Large intestine (tissue), 3 donors: ENCODE data around the gene RHO. TPM values are rescaled to one million over a fixed set of nuclear protein-coding genes. Genes with fewer than 3 reads are reported as not detected.
"Not testable (repeated sequence)": the region's sequence is repeated elsewhere in the genome, so short reads cannot be mapped to it uniquely, and the experiment has no call there.

Experiments used
- DNase-seq, 2 donors: peaks; one replicate each; pipeline versions ENCODE4 v3.0.0 to v3.0.0-alpha.2; 2013
- H3K27ac ChIP-seq: one replicate; pipeline ENCODE4 v1.5.1; 2013; ENCODE audit warnings: low read length
- H3K27me3 ChIP-seq: 2 replicates; pipeline ENCODE4 v1.6.1; 2013; ENCODE audit warnings: low read length; ENCODE audit not compliant: control insufficient read depth, insufficient read depth
- H3K36me3 ChIP-seq: 2 replicates; pipeline ENCODE4 v1.6.1; 2013; ENCODE audit warnings: low read length; ENCODE audit not compliant: control insufficient read depth, insufficient read depth
- H3K4me1 ChIP-seq: one replicate; pipeline ENCODE4 v1.6.1; 2013; ENCODE audit warnings: low read length; ENCODE audit not compliant: control insufficient read depth, insufficient read depth
- H3K4me3 ChIP-seq: one replicate; pipeline ENCODE4 v1.5.1; 2013; ENCODE audit warnings: low read length
- H3K9me3 ChIP-seq: one replicate; pipeline ENCODE4 v1.6.1; 2013; ENCODE audit warnings: mild to moderate bottlenecking, low read depth, low read length, moderate library complexity; ENCODE audit not compliant: control insufficient read depth
- WGBS: methylation state at CpG from one replicate; pipeline ENCODE4 v1.1.5; 2013; ENCODE audit warnings: low lambda C conversion rate; ENCODE audit not compliant: insufficient coverage; 5-methylcytosine and 5-hydroxymethylcytosine counted together
- polyA plus RNA-seq: library from polyadenylated mRNA; unstranded; fragments of 120-200 nt; gene quantifications from one replicate; pipeline ENCODE4 v1.2.1, GENCODE V29; 2013

The RHO gene
- polyA plus RNA-seq, 1 donor = not detected

GRCh38 chr3:129543156-129543790 is 14.8 kb downstream of the RHO start, which contains the start of gene H1-8:
H1-8 (plus strand) TSS chr3:129543175; CDS start chr3:129543219, 44 bp downstream.
- Histone ChIP-seq H3K27me3 (no peaks in the 10 kb centered on the region), H3K4me1 (no peaks in the 10 kb centered on the region), H3K4me3 (no peak within 1 kb of the TSS), H3K27ac (no peak within 1 kb of the TSS), H3K36me3 (no peaks in the 10 kb centered on the region), H3K9me3 (no peaks in the 10 kb centered on the region)
- no peak for DNase-seq
- WGBS = no CpG with 5 or more reads among the region's 16 CpGs

- WGBS = no CpG with 5 or more reads among the region's 9 CpGs
- H3K27ac ChIP-seq = no peak overlapping the region
- H3K27me3 ChIP-seq = no peaks in the 10 kb centered on the region
- no peak overlapping the region for H3K4me3 ChIP-seq
- H3K4me1 ChIP-seq = no peaks in the 10 kb centered on the region
- no peak for DNase-seq
- no peaks in the 10 kb centered on the region for H3K9me3 ChIP-seq
- no peaks in the 10 kb centered on the region for H3K36me3 ChIP-seq
Observed at GRCh38 chr3:129543999-129544398, 15.6 kb downstream of the RHO start.

GRCh38 chr3:129545951-129546350 is 17.5 kb downstream of the RHO start:
- not testable (repeated sequence) for H3K4me1 ChIP-seq, DNase-seq, H3K27ac ChIP-seq, H3K27me3 ChIP-seq, H3K36me3 ChIP-seq, H3K9me3 ChIP-seq, H3K4me3 ChIP-seq
- WGBS = no CpG with 5 or more reads among the region's 3 CpGs

GRCh38 chr3:129547241-129547640 is 18.8 kb downstream of the RHO start:
- H3K36me3 ChIP-seq = no peaks in the 10 kb centered on the region
- no peak overlapping the region for H3K4me3 ChIP-seq
- no peak overlapping the region for H3K27ac ChIP-seq
- H3K9me3 ChIP-seq = no peaks in the 10 kb centered on the region
- no CpG with 5 or more reads among the region's 24 CpGs for WGBS
- H3K27me3 ChIP-seq = no peaks in the 10 kb centered on the region
- no peak for DNase-seq
- no peaks in the 10 kb centered on the region for H3K4me1 ChIP-seq

- DNase-seq = peak in 1 of 2 donors; percentile 31
- Histone ChIP-seq H3K36me3 (no peaks in the 10 kb centered on the region), H3K9me3 (no peaks in the 10 kb centered on the region), H3K4me1 (no peaks in the 10 kb centered on the region), H3K4me3 (no peak overlapping the region), H3K27ac (no peak overlapping the region), H3K27me3 (no peaks in the 10 kb centered on the region)
- no CpG with 5 or more reads among the region's 19 CpGs for WGBS
Observed at GRCh38 chr3:129548104-129548965, 19.9 kb downstream of the RHO start.

GRCh38 chr3:129549006-129549800 is 20.8 kb downstream of the RHO start:
- Histone ChIP-seq H3K9me3 (no peaks in the 10 kb centered on the region), H3K4me1 (no peaks in the 10 kb centered on the region), H3K4me3 (no peak overlapping the region), H3K27me3 (no peaks in the 10 kb centered on the region), H3K27ac (no peak overlapping the region), H3K36me3 (no peaks in the 10 kb centered on the region)
- DNase-seq = no peak
- no CpG with 5 or more reads among the region's 18 CpGs for WGBS

GRCh38 chr3:129549805-129550204 is 21.4 kb downstream of the RHO start:
- no CpG with 5 or more reads among the region's 3 CpGs for WGBS
- Histone ChIP-seq H3K27ac (no peak overlapping the region), H3K9me3 (no peaks in the 10 kb centered on the region), H3K27me3 (no peaks in the 10 kb centered on the region), H3K4me3 (no peak overlapping the region), H3K36me3 (no peaks in the 10 kb centered on the region), H3K4me1 (no peaks in the 10 kb centered on the region)
- DNase-seq = no peak

GRCh38 chr3:129552287-129553050 is 24.0 kb downstream of the RHO start:
- no CpG with 5 or more reads among the region's 10 CpGs for WGBS
- Histone ChIP-seq H3K9me3 (no peaks in the 10 kb centered on the region), H3K4me3 (no peak overlapping the region), H3K4me1 (no peaks in the 10 kb centered on the region), H3K36me3 (peaks cover 6% of the 10 kb centered on the region), H3K27me3 (no peaks in the 10 kb centered on the region), H3K27ac (no peak overlapping the region)
- DNase-seq = no peak

GRCh38 chr3:129553171-129553570 is 24.7 kb downstream of the RHO start:
- no CpG with 5 or more reads among the region's 6 CpGs for WGBS
- no peaks in the 10 kb centered on the region for H3K4me1 ChIP-seq

GRCh38 chr3:129553719-129554118 is 25.3 kb downstream of the RHO start:
- no peaks in the 10 kb centered on the region for H3K9me3 ChIP-seq
- peaks cover 8% of the 10 kb centered on the region for H3K36me3 ChIP-seq
- no peak for DNase-seq
- WGBS = no CpG with 5 or more reads among the region's 15 CpGs
- H3K4me3 ChIP-seq = no peak overlapping the region
- no peaks in the 10 kb centered on the region for H3K27me3 ChIP-seq
- no peaks in the 10 kb centered on the region for H3K4me1 ChIP-seq
- no peak overlapping the region for H3K27ac ChIP-seq

More at GRCh38 chr3:129553171-129553570, 24.7 kb downstream of the RHO start:
- Histone ChIP-seq H3K27ac (no peak overlapping the region), H3K36me3 (peaks cover 6% of the 10 kb centered on the region), H3K4me3 (no peak overlapping the region), H3K27me3 (no peaks in the 10 kb centered on the region), H3K9me3 (no peaks in the 10 kb centered on the region)
- no peak for DNase-seq
